ENCODE results near the gene CST5.
"Not testable (repeated sequence)": the region's sequence is repeated elsewhere in the genome, so short reads cannot be mapped to it uniquely, and the experiment has no call there.

Gene CST5

DNA sequence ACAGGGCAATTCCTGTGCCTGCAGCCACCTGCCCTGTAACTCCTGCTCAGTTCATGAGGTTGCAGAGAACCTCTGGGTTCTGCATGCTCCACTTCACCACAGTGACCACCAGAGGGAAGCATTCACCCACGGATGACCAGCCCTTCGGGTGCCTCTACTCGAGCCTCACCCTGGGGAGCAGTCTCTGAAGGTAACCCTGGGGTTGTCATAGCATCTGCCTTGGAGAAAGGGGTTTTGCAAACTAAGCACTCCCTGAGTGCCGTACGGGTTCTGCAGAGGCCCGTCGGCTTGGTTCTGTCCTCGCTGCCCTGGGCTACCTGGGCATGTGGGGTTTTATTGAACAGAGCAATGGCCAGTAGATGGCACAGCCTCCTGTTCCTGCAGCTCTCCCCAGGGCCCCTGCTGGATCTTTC is 10.2 kb upstream of the CST5 start:
- DNase-seq (ENCODE audit: low spot score) = peak; percentile 71

DNA sequence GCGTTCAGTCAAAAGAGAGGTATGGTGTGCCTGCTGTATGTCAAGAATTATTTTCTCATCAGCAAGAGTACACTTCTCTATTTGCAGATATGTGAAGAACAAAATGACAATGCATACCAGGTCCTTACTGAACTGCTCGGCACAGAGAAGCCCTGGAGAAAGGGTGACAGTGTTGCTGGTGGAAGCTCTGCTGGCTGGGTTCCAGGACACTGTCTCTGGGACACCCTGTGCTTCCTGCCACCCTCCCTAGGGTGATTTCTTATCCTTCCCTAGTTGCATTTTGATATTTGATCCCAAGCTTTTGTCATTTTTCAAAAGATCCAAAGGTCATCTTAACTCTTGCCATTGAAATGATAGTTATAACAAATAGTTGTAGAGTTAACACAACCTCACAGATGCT is 8.3 kb upstream of the CST5 start:
- no peak for DNase-seq (ENCODE audit: low spot score)

DNA sequence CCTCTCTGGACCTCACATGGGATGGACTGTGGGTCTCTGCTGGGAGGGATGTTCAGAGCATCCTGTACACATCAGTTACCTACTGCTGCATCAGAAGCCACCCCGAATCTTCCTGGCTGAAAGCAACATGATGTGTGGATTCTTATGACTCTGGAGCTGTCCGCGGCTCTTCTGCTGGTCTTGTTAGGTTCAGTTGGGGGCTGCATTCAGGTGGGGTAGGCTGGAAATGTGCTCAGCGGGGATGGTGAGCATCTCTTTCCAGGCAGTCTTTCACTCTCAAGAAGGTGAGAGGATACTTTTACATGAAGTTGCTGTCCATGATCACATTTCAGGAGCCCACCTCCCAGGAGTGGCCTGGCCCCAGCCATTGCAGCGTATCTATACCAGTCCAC is 5.2 kb upstream of the CST5 start:
- no peak for DNase-seq (ENCODE audit: low spot score)

DNA sequence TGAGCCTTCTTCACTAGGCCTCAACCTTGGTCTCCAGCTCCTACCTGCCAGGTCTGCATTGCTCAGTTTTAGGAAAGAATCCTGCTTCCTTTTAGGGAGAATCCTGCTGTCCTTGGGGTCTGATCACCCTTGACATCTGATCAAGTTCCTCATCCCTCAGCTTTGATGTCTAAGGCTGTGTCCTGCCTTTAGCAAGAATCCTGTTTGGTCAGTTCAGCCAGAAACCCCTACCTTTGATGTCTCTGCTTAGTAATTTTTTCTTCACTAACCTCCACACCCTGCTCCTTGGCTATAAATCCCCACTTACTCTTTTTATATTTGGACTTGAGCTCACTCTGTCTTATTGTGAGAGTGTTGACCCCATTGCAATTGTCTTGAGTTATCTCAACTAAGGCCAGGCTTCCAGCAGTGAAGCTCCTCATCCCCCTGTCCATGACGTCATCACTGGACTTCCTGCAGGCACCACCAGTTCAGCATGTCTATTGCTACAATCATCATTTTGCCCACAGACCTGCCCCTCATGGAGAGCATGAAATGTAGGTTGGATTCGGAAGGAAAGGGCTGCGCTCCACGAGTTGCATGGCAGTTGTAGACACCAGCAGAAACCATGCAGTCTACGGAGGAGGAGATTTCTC is 4.7 kb upstream of the CST5 start:
- DNase-seq (ENCODE audit: low spot score) = no peak

DNA sequence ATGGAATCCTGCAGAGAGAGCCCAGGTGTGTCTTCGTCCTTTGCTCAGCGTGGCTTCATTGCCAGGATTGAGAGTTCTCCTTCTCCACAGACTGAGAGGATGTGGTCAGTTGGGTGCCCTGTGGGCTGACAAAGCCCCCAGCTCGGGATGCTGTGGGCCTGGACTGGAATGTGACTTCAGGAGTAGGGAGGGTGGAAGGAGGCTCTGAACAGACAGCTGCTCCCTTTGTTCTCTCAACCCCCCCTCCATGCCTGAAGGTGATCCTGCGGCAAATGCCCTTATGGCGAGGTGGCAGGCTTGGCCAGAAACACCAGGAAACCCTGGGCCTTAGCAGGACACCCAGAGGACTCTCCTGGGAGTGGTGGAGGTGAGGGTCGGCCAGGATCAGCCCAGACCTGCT is 1.8 kb upstream of the CST5 start:
- DNase-seq (ENCODE audit: low spot score) = no peak

DNA sequence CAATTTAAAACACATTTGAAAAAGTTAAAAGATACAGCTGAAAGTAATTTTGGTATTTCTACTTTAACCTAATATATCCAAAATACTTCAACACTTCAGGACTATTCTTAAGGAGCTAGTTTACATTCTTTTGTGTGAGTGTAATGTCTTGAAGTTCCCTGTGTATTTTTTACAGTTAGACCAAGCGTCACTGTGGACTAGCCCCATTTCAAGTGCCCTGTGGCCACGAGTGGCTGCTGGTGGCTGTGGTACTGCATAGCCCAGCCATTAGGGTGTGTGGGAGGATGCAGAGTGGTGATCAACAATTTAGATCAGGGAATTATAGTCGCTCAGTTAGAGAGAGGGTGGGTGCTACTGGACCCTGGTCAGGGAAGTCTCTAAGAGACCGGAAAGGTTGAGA is 869 bp upstream of the CST5 start:
- DNase-seq (ENCODE audit: low spot score) = no peak

DNA sequence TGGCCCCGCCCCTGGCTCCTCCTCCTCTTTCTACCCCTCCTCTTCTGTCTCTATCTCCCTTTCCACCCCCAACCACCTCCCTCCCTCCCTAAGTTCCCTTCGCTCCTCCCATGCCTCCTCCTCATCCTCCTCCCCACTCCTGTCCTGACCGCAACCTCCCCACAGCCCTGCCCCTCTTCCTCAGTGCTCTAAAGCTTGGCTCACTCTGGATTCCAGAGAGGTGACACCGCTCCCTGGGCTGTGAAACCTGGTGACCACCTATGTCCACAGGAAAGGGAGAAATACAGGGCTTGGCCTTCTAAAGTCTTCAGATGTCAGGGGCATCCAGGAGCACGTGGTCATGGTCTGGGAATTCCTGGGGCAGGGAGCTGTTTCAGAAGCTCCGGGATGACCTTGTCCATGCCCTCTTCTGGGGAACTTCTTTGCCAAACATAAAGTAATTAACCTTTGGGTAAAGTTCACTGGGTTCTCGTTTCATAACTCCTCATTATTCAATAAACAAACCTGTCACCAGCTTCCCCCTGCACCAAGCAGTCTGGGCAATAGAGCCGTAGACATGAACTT is 345 bp upstream of the CST5 start:
- no peak for DNase-seq (ENCODE audit: low spot score)

DNA sequence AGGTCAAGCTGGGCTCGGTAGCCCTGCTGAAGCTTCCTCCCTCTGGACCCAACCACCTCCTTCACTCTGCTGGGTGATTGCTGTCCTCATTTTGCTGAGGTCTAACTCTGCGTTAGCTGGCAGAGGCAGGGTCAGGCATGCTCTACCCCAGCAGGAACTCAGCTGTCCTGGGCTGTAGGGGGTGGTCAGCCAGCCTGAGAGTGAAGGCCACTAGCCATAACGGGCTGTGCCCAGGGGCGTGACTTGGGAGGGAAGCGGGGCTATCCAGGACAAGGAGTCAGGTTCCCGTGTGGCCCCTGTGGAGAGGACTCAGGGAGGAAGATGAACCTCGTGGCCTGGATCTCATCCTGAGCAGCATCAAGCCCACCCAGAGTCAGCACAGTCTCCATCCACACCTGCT is 761 bp downstream of the CST5 start:
- no peak for DNase-seq (ENCODE audit: low spot score)

DNA sequence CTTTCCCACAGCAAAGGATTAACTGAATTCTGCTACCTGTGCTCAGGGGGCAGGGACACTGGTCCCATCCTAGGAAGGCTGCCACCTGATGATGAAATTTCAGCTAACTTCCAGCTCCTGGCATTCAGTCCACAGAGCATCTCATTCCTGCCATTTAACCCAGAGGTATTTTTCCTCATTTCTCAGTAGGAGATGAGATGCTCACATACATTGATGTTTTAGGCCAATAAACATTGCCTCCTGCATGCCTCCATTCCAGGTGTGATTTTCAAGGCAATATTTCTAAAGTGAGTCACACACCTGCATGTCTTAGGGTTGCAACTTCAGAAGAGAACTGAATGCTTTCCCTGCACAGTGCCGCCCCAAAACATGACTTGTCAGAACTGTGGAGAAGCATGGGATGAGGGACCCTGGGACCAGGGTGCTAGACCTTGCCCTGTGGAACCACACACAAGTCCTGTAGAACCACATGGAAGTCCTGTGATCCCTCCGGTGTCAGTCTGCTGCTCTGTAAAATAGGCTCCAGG is 1.5 kb downstream of the CST5 start:
- not testable (repeated sequence) for DNase-seq (ENCODE audit: low spot score)

DNA sequence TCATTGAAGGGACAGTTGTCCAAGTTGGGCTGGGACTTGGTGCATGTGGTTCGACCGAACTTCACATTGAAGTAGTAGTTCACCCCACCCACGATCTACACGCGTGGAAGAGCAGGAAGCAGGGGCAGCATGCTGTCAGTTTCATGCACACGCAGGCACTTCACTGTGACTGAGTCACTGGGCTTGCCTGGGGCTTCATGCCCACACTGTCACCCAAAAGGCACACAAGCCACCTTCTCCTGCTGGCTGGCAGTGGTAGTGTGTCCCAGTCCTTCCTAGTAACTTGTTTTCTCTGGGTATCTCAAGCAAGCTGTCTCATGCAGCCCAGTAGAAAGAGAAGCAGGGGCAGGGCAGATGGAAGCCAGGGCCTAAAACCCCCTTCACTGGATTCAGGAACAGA is 2.0 kb downstream of the CST5 start:
- no peak for DNase-seq (ENCODE audit: low spot score)

DNA sequence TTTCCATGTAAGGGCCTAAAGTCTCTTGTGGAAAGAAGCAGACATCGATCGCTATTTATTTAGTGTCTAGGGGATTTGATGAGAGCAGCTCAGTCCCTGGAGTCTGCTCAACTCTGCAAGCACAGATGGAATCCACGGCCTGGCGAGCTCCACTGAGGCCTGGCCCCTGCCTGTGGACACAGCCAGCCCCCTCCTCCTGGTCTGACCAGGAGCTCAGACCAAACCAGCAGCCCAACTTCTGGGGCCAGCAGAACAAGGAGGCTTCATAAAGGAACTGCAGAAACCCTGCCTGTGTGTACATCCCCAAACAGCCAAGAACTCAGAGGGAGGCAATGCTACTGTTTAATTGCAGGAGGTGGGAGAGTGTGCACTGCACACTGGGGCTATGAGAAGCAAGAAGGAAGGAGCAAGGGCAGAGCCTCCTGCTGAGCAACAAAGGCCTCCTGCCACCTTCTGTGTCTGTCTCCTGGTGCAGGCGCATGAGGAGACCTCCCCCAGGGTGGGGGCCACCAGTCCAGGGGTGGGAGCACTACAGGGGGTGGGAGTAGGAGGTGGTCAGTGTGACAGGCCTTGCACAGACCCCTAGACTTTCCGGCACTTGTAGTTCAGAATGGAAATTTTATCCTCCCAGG is 3.8 kb downstream of the CST5 start:
- no peak for DNase-seq (ENCODE audit: low spot score)

DNA sequence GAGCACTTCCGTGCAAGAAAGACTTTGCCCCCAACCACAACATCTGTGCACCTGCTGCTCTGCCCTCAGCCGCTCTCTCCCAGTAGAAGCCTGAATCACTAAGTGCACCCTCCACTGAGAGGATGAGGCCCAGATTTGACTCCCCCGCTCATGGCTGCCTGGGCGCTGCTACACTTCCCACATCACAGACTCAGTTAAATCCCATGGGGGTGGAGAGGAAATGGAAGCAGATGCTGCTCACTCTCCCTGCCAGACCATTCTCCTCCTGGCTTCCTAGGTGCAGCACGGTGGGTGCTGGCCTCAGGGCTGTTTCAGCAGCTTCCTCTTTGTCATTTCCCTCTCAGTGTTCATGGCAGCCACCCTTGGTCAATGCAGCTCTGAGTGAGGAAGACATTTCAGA is 4.8 kb downstream of the CST5 start:
- no peak for DNase-seq (ENCODE audit: low spot score)

DNA sequence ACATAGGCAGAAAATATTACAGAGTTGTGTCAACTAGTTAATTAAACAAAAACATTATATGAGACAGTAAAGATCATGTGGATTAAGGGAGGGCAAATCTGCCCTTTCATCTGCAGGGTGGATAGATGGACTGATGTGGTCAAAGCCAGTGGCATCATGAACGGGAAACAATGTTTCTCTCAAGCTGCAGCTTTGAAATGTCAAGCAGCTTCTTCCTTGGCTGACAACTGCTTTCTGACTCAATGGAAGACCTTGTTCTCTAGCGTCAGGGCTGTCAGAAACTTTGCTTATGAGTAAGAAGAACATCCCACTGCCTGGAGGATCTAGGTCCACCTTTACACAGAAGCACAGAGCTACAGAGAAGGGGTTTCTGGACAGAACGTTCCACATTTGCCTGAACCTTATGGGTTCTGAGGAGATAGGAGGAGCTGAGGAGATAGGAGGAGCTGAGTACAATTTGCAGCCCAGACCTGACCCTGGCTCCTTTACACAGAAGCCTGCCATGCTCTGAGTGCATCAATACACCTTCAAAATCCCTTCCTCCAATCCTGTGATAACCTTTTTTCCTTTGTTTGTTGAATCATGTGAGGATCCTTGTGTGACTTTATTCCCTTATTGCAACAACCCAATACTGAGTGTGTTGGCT is 6.1 kb downstream of the CST5 start:
- no peak for DNase-seq (ENCODE audit: low spot score)

DNA sequence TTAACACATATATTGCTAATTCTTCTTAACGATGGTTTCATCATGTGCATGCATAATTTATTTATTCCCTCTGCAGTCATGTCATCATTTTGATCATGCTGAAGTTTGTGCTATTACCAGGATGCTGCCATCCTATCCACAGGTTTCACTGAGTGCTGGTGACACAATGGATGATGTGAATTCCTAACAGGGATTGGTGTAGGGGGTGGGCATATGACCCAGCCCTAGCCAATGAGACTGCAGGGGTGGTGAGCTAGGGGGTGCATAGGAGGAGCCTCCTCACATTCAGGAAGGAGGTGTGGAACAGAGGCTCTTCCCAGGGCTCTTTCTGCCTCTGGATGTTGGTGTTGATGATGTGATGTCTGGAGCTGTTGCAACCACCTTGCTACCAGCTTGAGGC is 7.5 kb downstream of the CST5 start:
- no peak for DNase-seq (ENCODE audit: low spot score)

DNA sequence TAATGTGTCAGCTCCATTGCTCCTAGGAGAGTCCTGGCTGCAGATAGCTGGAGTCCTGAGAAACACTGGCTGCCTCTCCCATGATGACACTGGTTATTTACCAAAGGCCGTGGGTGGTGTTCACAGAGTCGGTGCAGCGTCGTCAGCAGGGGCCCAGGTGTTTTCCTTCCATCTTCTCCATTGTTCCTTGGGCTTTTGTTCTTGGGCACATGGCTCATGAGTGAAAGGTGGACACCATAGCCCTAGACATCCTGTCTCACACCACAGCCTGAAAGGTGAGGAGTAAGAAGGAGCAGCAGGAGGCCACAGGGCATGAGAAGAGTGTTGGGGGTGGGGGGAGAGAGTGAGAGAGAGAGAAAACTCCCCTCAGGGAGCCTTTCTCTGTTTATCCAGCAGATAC is 9.1 kb downstream of the CST5 start:
- DNase-seq (ENCODE audit: low spot score) = no peak

DNA sequence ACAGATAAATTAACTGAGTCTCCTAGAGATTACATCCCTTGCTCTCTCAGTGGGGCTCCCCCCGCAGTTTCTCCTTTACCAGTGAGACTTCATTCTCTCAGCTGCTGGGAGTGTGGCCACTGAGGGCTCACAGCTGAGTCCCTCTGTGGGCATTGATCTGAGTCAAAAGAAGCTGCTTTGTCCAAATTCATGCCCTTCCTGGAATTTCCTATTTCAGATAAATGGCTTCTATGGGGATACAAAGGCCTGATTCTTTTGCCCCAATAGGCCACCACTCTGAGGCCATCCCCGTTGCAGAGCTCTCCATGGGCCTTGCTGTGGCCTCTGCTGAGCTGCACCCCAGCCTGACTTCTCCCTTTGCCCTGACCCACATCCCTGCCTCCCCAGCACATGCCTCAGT is 10.0 kb downstream of the CST5 start:
- no peak for DNase-seq (ENCODE audit: low spot score)

DNA sequence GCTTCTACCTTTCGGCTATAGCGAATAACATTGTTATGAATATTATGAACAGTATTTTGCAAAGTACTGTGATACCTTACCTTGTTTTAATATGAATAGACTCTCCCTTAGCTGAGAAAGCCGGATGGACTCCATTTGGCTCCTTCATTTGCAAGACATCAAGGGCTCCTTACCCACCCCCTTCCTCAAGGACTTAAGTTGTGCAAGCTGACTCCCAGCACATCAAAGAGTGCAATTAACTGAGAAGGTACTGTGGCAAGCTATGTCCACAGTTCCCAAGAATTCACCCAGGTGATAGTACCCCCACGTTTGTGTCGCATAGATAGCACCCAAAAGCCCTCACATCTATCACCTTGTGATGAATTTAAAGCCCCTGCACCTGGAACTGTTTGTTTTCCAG is 11.2 kb downstream of the CST5 start:
- DNase-seq (ENCODE audit: low spot score) = no peak

DNA sequence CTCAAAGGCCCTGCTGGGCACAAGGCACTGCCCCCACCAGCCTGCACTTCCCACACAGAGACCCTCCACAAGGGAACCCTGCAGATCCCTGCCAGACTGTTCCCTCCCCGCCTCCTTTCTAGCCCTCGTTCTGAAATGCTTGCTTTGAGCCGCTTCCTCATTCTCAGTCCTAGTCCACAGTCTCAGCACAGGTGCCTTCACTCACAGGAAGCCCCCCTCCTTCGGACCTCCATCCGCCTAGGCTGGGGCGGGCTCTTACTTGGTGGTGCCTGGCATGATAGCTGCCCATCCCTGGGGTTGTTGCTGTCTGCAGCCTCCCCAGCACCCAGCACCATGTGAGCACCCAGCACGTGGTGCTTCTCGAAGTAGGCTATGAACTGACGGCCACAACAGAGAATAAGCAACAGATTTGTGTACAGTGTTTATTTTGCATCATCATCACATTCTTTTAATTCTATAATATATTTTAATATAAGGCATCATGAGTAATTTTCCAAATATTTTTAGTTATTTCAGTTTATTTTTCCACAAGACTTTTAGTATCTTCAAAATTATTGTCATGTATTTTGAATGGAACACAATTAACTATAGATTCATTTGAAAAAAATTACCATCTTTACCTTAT is 12.3 kb downstream of the CST5 start:
- DNase-seq (ENCODE audit: low spot score) = no peak

DNA sequence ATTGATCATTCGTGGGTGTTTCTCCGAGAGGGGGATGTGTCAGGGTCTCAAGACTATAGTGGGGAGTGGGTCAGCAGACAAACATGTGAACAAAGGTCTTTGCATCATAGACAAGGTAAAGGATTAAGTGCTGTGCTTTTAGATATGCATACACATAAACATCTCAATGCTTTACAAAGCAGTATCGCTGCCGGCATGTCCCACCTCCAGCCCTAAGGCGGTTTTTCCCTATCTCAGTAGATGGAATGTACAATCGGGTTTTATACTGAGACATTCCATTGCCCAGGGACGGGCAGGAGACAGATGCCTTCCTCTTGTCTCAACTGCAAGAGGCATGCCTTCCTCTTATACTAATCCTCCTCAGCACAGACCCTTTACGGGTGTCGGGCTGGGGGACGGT is 18.8 kb downstream of the CST5 start:
- not testable (repeated sequence) for DNase-seq (ENCODE audit: low spot score)

DNA sequence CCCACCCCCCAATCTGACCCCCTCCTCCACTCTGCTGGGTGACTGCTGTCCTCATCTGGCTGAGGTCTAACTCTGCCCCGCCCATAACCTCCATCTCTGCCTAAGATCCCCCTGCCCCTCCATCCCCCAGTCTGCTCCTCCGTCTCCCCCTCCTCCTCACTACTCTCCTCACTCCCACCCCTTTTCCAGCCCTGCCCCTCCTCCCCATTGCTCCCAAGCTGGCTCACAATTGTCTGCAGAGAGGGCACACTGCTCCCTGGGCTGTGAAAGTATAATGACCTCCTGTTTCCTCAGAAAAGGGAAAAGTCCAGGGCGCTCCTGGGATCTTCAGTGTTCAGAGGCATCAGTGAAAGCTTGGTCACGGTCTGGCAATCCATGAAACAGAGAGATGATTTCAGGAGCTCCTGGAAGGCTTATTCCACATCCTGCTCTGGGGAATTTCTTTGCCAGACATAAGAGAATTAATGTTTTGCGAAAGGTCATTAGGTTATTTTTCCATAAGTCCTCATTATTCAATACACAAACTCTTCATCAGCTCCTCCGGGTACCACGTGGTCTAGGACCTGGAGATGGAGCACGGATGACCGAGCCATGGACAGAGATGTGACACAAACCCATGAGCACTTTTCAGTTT is 21.5 kb downstream of the CST5 start:
- DNase-seq (ENCODE audit: low spot score) = no peak

DNA sequence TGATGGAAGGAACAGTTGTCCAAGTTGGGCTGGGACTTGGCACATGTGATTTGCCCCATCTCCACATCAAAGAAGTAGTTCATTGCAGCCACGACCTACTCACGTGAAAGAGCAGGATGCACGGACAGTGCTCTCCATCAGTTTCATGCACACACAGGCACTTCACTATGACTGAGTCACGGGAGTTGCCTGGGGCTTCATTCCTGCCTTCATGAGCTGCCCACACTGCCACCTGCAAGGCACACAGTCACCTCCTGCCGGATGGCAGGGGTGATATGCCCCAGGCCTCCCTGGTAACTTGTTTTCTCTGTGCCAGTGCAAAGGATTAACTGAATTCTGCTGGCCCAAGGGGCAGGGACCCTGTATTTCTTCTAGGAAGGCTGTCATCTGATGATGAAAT is 22.8 kb downstream of the CST5 start:
- DNase-seq (ENCODE audit: low spot score) = no peak

DNA sequence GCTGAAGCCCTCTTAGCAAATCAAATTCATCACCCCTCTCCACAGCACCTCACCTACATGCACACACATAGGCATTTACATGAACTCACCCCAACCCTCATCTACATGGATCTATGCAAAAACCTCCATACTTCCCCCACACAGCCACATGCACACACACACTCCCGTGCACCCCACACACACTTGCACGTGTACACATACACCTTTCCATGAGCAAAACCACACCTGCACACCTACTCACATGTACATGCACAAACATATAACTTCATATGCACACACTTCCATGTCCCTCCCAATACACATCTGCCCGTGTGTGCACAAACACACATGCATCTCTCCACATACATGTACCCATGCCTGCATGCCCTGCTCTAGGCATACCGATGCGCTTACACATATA is 23.3 kb downstream of the CST5 start:
- DNase-seq (ENCODE audit: low spot score) = no peak
